ENCODE data around the gene SIX3.

DNA sequence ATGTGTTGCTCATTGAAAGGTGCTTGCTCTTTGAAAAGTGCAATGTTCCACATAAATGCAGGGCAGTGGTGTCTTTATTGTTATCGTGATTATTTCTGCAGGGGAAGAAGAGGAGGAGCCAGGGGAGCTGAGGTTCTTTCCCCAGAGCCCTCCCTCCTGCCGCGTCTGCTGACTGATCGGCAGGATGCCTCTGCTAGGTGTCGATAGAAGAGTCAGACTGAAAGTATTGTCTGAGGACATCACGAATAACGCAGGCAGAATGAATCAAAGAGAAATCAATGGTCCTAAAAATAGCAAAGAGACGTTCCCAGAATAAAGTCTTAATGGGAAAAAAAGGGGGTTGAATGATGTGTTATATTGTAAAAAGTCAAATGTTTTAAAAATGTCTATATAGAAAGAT is 47.4 kb upstream of the SIX3 start:
- TF ChIP-seq, protein P1, sequence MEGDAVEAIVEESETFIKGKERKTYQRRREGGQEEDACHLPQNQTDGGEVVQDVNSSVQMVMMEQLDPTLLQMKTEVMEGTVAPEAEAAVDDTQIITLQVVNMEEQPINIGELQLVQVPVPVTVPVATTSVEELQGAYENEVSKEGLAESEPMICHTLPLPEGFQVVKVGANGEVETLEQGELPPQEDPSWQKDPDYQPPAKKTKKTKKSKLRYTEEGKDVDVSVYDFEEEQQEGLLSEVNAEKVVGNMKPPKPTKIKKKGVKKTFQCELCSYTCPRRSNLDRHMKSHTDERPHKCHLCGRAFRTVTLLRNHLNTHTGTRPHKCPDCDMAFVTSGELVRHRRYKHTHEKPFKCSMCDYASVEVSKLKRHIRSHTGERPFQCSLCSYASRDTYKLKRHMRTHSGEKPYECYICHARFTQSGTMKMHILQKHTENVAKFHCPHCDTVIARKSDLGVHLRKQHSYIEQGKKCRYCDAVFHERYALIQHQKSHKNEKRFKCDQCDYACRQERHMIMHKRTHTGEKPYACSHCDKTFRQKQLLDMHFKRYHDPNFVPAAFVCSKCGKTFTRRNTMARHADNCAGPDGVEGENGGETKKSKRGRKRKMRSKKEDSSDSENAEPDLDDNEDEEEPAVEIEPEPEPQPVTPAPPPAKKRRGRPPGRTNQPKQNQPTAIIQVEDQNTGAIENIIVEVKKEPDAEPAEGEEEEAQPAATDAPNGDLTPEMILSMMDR (conservative IDR thresholded peaks at IDR 0.05; ENCODE audit: low read depth, low read length), result no peak
- no peak for TF ChIP-seq EZH2phosphoT487 (IDR thresholded peaks at IDR 0.05; ENCODE audit: borderline replicate concordance, low read length)
- TF ChIP-seq EZH2 (IDR thresholded peaks at IDR 0.05; ENCODE audit: low read length, unreplicated experiment), result no peak
